Hypothalamus (tissue), 51 donors: Measurements from ENCODE around the gene NET1.
"Not testable (repeated sequence)": the region's sequence is repeated elsewhere in the genome, so short reads cannot be mapped to it uniquely, and the experiment has no call there.

ENCODE experiments used
- DNase-seq, 51 donors: peaks; one replicate each; lab custom pipeline; 2025; lab: John Stamatoyannopoulos, UW

Gene NET1, protein sequence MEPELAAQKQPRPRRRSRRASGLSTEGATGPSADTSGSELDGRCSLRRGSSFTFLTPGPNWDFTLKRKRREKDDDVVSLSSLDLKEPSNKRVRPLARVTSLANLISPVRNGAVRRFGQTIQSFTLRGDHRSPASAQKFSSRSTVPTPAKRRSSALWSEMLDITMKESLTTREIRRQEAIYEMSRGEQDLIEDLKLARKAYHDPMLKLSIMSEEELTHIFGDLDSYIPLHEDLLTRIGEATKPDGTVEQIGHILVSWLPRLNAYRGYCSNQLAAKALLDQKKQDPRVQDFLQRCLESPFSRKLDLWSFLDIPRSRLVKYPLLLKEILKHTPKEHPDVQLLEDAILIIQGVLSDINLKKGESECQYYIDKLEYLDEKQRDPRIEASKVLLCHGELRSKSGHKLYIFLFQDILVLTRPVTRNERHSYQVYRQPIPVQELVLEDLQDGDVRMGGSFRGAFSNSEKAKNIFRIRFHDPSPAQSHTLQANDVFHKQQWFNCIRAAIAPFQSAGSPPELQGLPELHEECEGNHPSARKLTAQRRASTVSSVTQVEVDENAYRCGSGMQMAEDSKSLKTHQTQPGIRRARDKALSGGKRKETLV

DNA sequence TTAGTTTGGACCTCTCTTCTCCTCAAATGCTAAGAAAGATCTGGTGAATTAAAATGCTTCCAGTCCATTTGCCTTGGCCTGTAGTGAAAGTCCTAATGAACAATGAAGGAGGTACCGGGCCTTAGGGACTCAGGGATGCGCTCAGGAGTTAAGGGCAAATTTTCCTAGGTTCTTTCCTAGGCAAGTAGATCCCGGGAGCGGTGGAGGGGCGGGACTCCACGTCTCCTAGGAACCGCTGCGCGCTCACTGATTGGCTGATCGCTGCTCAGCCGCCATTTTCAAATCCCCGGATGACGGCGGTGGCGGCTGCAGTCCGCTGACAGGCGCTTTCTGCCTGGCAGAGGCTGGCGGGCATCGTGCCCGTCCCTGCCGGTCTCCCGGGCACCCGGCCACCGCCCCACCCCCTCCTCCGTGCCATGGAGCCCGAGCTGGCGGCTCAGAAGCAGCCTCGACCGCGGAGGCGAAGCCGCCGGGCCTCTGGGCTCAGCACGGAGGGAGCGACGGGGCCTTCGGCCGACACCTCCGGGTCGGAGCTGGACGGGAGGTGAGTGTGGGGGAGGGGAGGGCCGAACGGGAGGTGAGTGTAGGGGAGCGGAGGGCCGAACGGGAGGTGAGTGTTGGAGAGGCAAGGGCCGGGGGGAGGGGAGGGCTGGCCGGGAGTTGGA lies at the start of gene NET1:
TSS of gene NET1 (plus strand) at position 281 of the 665 bp plus-strand sequence. CDS start at position 417, 136 bp downstream.
- DNase-seq = peak; percentile 50 to 96 (median 89)

DNA sequence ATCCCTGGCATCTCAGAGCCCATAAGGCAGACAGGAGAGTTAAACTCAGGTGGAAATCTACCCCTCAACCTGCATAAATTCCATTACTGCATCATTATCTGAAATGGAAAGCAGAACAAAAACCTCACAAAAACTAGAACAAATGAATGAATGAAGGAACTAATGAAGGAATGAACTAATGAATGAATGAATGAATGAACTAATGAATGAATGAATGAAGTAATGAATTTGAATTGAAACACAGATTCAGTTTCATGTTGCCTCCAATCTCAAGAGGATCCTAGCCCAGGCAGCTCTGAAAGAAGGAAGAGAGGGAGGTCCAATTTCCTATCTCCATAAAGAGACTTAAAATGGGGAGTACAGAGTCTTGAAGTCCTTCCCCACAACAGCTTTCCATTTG lies 49.5 kb upstream of the NET1 start:
- DNase-seq = no peak

DNA sequence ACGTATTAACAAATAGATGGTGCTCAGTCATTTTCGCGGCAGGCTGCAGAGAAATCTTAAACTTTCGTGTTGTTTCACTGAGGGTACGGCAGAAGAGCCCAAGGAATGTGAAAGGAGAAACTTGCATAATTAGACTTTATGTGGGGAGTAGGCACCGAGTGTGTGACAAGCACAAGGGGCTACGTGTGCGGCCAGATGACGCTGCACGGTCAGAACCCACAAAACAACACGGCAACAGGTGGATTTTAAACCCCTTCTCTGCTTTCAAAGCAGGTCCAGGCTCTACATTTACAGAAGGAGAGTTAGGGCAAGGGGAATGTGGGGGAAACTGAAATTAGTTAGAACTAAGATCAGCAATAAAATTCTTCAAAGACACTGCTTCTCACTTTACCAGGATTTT lies 48.0 kb upstream of the NET1 start:
- no peak for DNase-seq

DNA sequence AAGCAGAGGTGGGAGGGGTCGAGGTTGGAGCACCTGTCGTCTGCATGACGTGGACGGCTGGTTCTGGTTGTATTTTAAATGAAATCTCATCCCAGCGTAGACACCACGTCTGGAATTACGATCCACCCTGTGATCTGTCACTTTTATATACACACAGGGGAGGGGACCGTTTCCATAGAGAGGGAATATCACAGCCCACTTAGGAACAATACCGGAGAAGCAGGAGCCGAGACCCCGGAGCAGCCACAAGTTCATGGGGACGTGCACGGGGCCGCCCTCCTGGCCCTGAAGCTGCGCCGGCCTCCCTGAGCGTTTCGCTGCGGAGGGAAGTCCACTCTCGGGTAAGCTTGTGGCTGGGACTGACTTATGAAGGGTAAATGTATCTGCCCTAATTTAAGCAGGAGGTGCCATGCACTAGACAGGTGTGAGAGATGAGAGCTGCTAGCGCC lies 47.4 kb upstream of the NET1 start, which contains the start of gene UCN3:
TSS of gene UCN3 (plus strand) at position 77 of the 449 bp plus-strand sequence. CDS start 8,755 bp downstream, outside the sequence.
- no peak for DNase-seq

DNA sequence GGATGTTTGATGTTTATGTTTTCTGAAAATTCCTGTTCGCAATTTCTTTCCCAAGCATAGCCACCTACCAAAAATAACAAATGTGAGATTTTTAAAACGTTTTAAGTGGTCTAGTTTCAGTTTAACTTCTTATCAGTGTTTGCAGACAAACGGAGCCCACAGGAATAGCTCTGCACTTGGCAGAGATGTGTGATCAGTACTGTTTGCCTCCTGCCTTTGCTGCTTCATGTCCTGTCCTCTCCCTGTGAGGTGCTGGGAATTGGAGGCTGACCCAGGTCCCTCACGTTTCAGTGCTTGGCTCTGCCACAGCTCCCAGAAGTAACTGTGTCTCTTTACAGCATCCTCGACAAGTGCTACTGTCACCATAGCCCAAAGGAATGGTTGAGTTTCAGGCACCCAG lies 46.4 kb upstream of the NET1 start:
- no peak for DNase-seq

DNA sequence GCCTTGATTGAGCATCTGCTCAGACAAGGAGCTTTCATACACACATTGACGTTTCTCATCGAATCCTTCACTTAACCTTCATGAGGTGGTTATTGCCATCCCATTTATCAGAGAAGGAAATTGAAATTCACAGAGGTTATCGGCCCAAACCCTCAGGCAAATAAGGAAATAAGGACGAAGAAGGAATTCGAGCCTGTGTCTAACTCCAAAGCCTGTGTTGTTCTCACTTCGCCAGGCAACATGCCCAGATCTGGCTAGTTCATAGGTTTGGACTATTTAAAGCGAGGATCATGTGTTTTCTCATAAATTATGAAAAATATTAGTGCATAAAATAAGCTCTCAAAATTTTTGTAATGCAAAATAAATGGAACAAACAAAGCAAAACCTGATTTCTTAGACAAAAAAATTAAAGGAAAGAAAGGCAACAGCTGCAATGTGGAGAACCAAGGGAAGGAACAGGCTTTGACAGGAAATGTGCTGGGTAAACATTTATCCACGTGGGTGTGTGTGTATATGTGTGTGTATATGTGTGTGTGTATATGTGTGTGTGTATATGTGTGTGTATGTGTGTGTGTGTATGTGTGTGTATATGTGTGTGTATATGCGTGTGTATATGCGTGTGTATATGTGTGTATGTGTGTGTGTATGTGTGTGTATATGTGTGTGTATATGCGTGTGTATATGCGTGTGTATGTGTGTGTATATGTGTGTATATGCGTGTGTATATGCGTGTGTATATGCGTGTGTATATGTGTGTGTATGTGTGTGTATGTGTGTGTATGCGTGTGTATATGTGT lies 42.8 kb upstream of the NET1 start:
- no peak for DNase-seq

DNA sequence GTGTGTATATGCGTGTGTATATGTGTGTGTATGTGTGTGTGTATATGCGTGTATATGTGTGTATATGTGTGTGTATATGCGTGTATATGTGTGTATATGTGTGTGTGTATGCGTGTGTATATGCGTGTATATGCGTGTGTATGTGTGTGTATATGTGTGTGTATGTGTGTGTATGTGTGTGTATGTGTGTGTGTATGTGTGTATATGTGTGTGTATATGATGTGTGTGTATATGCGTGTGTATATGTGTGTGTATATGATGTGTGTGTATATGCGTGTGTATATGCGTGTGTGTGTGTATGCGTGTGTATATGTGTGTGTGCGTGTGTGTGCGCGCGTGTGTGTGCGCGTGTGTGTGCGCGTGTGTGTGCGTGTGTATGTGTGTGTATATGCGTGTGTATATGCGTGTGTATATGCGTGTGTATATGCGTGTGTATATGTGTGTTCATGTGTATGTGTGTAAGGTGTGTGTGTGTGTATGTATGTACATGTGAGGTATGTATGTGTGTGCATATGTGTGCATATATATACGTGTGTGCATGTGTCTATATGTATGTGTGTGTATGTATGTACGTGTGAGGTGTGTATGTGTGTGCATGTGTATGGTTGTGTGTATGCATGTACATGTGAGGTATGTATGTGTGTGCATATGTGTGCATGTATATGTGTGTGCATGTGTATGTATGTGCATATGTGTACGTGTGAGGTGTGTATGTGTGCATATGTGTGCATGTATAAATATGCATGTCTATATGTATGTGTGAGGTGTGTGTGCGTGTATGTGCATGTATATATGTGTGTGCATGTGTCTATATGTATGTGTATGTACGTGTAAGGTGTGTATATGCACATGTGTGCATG lies 41.6 kb upstream of the NET1 start:
- no peak for DNase-seq

DNA sequence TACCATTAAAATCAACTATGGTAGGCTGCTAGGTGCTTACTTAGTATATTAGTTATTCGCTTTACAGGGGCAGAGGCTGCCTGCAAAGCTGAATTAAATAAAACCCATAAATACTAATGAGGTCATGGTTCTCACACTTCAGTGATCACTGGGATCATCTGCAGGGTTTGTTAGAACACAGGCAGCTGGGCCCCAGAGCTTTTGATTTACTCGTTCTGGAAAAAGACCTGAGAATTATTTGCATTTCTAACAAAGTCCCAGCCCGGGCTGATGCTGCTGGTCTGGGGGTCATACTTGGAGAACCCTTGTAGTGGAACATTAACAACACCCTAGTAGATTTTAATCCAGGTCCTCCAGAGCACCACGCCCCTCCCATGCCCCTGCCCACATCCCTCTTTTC lies 39.0 kb upstream of the NET1 start:
- no peak for DNase-seq

DNA sequence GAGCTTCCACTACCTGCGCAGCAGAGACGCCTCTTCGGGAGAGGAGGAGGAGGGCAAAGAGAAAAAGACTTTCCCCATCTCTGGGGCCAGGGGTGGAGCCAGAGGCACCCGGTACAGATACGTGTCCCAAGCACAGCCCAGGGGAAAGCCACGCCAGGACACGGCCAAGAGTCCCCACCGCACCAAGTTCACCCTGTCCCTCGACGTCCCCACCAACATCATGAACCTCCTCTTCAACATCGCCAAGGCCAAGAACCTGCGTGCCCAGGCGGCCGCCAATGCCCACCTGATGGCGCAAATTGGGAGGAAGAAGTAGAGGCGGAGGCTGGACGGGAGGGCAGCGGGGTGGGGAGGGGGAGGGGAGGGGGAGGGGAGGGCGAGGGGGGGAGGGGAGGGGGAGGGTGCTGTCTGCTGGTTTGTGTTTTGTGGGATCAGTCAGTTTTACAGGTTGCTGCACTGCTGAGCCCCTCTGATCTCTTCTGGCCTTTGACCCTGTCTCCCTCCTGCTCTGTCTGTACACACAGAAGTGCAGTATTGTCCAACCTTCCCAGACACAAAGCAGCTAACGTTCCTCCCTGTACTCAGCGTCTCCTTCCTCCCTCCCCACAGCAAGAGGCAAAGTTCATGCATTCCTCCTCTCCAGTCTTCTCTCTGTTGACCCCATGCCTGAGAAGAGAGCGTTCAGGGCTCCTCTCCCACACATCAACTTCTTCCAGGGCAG lies 38.3 kb upstream of the NET1 start:
- no peak for DNase-seq

DNA sequence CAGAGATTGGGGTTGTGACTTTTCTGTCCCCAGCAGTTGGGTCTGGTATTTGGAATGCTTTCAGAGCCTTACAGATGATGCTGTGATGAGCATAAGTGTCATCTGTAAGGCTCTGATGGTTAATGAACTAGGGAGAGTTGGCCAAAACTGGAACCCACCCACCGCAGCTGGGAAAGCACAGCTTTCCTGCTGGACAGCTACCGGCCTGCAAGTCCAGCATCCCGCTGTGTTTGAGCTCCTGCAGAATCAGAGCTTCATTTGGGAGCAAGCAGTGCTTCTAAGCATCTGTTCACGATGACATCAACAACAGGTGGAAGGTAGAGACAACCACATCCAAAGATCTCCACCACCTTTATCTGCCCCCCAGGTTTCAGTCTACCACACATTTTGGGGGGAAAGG lies 35.9 kb upstream of the NET1 start:
- no peak for DNase-seq

DNA sequence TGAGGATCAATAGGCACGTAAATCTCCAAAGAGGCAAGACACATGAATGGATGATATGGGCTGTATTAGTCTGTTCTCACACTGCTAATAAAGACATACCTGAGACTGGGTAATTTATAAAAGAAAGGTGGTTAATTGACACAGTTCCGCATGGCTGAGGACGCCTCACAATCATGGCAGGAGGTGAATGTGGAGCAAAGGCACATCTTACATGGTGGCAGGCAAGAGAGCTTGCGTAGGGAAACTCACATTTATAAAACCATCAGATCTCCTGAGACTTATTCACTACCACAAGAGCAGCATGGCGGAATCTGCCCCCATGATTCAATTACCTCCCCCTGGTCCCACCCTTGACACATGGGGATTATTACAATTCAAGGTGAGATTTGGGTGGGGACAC lies 33.2 kb upstream of the NET1 start:
- DNase-seq = not testable (repeated sequence)

DNA sequence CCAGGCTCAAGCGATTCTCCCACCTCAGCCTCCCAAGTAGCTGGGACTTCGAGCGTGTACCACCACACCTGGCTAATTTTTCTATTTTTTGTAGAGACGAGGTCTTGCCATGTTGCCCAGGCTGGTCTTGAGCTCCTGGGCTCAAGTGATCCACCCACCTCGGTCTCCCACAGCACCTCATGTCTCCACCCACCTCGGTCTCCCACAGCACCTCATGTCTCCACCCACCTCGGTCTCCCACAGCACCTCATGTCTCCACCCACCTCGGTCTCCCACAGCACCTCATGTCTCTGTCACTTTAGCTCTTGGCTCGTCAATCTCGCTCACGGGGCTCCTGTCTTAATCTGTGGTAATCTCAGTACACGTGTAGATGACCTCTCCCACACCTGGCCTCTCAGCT lies 32.0 kb upstream of the NET1 start:
- not testable (repeated sequence) for DNase-seq

DNA sequence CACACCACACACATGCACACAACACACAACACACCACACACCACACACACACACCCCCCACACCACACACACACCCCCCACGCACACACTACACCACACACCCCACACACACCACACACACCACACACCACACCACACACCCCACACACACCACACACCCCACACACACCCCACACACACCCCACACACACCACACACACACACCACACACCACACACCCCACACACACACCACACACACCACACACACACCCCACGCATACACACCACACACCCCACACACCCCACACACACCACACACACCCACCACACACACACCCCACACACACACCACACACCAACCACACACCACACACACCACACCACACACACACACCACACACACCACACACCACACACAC lies 31.2 kb upstream of the NET1 start:
- DNase-seq = no peak

DNA sequence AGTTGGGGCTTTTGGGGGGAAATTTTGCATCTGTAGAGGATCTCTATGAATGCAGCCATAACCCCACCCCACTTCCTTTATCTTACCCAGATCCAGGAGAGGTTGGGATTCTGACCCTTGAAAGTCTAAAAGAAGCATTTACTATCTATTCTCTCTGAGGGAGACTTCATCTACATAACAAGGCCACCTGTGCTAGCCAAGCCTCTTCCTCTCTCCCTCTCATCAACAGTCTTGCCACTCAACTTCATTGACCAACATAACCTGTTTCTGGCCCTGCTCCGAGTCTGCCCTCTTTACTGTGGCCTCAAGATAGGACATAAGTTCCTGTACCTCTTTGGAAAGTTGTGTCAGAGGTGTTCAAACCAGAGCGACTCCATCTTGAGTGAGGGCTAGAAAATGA lies 27.1 kb upstream of the NET1 start:
- no peak for DNase-seq

DNA sequence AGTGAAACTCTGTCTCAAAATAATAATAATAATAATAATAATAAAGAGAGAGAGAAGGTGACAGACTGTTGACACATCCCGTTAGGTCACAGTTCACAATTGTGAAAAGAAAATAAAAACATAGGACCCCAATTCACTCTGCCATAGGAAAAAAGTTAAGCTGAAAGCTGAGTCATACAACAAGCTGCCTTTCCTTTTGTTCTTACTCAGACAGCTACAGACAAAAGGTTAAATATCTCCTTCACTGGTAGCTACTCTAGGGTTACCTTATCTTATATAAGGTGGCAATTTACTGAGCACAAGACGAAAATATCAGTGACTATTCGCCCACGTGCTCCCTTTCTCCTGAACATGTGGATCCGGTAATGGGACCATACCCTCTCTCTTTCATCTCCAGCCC lies 25.2 kb upstream of the NET1 start:
- DNase-seq = no peak

DNA sequence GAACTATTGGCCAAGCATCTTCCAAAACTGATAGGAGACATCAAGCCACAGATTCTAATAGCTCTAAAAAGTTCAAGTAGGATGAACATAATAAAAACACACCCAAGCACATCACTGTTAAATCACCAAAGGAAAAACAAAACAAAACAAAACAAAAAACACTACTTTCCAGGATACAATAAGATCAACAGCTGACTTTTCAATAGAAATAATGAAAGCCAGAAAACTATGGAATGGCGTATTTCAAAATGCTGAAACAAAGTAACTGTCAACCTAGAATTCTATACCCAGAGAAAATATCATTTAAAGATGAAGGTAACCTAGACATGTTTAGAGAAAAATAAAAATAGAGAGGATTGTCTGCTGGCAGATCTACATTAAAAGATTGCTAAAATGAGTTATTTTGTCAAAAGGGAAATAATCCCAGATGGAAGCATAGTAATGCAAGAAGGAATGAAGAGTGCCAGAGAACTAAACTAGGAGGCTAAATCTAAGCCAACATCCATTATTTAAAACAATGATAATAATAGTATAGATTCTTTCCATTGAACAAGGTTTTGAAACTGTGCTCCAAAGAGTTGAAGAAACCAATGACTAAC lies 21.7 kb upstream of the NET1 start:
- no peak for DNase-seq

DNA sequence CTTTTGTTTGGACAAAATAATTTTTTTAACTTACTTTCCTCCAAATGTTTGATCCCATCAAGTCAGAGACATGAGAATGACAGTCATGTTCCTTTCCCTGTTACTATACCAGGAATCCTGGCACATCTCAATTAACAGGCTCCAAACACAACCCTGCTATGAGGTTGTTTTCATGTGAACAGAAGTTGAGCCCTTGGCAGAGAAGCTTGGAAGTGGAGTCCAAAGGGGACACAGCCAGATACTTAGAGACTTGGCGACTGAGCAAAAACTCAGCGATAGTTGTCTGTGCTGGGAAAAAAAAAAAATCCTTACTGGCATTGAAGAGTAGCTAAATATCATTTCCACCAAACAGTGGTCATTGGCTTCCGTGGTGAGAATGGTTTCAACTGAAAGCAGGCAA lies 20.6 kb upstream of the NET1 start:
- peak in 2 of 51 donors; percentile 3 to 12 for DNase-seq

DNA sequence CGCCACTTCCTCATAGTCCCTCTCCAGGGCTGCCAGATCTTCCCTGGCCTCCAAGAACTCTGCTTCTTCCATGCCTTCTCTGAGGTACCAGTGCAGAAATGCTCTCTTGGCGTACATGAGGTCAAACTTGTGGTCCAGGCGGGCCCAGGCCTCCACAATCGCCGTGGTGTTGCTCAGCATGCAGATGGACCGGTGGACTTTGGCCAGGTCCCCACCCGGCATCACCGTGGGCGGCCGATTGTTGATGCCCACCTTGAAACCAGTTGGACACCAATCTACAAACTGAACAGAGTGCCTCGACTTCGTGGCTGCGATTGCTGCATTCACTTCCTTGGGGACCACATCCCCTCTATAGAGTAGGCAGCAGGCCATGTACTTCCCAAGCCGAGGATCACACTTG lies 18.8 kb upstream of the NET1 start:
- DNase-seq = no peak

DNA sequence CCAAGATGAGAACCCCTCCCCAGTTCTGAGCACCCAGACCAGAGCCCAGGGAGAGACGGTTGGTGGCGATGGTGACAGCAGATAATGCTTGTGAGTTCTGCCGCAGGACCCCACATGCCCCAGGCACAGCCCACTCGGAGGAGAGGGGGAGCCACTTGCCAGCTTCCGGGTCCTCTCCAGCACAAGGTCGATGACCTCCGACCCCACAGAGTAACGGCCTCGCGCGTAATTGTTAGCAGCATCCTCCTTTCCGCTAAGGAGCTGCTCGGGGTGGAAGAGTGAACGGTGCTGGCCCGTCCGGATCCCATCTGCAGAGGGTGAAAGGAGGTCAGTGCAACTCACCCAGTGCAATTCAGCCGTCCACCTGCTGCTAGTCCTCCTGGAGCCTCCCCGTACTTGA lies 17.2 kb upstream of the NET1 start:
- DNase-seq = no peak
